Epithelial cell of proximal tubule (primary cell): ENCODE measurements around the gene MAGI3. TPM values are rescaled to one million over a fixed set of nuclear protein-coding genes. Genes with fewer than 3 reads are reported as not detected.
"Not testable (repeated sequence)": the region's sequence is repeated elsewhere in the genome, so short reads cannot be mapped to it uniquely, and the experiment has no call there.

ENCODE experiments used
- DNase-seq: peaks from one replicate; pipeline ENCODE4 v3.0.0-alpha.2; 2011; ENCODE audit warnings: low read depth
- H3K4me3 ChIP-seq: 2 replicates; pipeline ENCODE4 v1.5.1; 2011; ENCODE audit warnings: low read depth, mild to moderate bottlenecking, low read length
- total RNA-seq: library from RNA; depleted of rRNA; stranded (reverse); fragments of >200 nt; gene quantifications from 2 replicates; pipeline ENCODE4 v1.2.3, GENCODE V29; 2015
- TF ChIP-seq, protein P1 (sequence below): conservative IDR thresholded peaks from 2 replicates; pipeline ENCODE4 v1.5.1; 2012; ENCODE audit warnings: low read depth, mild to moderate bottlenecking, low read length

Gene MAGI3
- total RNA-seq, 1 donor from 2014 or later, result 7.0 TPM

DNA sequence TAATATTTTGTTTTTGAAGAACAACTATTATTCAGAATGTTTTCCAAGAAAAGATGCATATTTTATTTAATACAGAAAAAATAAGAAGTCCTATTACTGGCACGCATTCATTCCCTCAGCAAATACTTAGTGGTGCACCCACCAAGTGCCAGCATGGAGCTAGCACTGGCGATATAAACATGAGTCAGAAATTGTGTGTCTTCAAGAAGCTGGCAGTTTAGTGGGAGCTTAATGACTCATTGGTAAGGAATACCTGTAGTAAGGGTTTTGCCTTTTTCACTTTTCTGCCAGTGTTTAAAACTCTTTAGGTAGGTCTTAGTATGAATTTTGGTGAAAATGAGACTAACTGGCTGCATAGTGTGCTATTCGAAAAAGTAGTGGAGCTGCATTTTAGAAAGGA is 6.3 kb downstream of the MAGI3 start:
- peak; percentile 72 for DNase-seq
- TF ChIP-seq, protein P1, sequence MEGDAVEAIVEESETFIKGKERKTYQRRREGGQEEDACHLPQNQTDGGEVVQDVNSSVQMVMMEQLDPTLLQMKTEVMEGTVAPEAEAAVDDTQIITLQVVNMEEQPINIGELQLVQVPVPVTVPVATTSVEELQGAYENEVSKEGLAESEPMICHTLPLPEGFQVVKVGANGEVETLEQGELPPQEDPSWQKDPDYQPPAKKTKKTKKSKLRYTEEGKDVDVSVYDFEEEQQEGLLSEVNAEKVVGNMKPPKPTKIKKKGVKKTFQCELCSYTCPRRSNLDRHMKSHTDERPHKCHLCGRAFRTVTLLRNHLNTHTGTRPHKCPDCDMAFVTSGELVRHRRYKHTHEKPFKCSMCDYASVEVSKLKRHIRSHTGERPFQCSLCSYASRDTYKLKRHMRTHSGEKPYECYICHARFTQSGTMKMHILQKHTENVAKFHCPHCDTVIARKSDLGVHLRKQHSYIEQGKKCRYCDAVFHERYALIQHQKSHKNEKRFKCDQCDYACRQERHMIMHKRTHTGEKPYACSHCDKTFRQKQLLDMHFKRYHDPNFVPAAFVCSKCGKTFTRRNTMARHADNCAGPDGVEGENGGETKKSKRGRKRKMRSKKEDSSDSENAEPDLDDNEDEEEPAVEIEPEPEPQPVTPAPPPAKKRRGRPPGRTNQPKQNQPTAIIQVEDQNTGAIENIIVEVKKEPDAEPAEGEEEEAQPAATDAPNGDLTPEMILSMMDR, result no peak
- H3K4me3 ChIP-seq, result no peak overlapping the region

DNA sequence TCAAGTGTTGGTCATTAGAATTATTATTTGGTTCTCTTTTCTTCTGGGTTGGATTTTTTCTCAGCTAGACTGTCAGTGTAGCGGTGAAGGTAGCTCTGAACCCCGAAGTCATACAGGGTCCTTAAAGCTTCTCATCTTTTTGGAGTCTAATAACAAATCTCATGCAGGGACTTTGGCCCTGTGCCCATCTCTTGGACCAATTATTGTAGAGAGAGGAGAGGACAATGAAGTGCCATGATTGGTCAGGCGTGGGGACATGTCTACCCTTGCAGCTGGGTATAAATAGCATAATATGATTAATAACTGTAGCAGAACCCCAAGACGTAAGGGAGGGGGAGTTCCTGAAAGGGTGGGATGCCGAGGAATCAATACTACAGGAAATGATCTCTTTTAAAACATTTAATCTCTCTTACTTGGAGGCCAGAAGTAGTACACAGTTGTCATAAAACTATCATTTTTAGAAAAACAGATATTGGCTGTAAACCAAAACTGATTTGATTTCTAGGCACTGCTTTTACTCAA is 8.8 kb downstream of the MAGI3 start:
- TF ChIP-seq, protein P1, result no peak
- no peak overlapping the region for H3K4me3 ChIP-seq

DNA sequence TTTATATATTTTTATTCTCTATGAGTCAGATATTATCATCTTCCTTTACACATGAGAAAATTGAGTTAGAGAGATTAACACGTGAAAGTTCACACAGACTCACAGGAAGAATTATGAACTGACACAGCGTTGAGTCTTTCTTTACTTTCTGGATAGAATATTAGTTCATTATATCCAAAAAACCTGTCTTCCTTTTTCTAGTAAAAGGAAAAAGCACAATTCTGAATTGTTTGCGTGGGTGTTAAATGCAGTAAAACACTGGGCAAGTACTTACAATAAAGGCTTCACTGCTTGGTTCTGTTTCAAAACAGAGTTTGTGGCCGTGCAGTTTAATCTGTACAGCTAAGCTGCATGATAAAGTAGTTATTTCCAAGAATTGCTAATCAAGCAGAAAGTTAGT is 10.8 kb downstream of the MAGI3 start:
- DNase-seq, result no peak
- H3K4me3 ChIP-seq, result no peak overlapping the region
- TF ChIP-seq, protein P1, result no peak

More for the DNA sequence above, 8.8 kb downstream of the MAGI3 start:
- no peak for DNase-seq

GRCh38 chr1:113401728-113402127 is 11.4 kb downstream of the MAGI3 start:
- TF ChIP-seq, protein P1, result no peak
- no peak overlapping the region for H3K4me3 ChIP-seq

GRCh38 chr1:113403065-113403464 is 12.8 kb downstream of the MAGI3 start:
- no peak for DNase-seq
- no peak overlapping the region for H3K4me3 ChIP-seq

More at GRCh38 chr1:113401728-113402127, 11.4 kb downstream of the MAGI3 start:
- DNase-seq, result no peak

GRCh38 chr1:113405573-113405972 is 15.3 kb downstream of the MAGI3 start:
- H3K4me3 ChIP-seq, result no peak overlapping the region
- DNase-seq, result no peak
- TF ChIP-seq, protein P1, result no peak

More at GRCh38 chr1:113403065-113403464, 12.8 kb downstream of the MAGI3 start:
- TF ChIP-seq, protein P1, result no peak

DNA sequence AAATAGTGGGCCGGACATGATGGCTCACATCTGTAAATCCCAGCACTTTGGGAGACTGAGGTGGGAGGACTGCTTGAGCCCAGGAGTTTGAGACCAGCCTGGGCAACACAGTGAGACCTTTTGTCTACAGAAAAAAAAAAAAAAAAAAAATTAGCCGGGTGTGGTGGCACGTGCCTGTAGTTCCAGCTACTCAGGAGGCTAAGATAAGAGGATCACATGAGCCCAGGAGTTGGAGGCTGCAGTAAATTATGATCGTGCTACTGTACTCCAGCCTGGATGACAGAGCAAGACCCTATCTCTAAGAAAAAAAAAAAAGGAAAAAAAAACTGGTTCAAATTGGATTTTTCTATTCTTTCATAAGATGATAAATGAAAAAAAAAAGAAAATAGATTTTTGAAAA is 15.8 kb downstream of the MAGI3 start:
- H3K4me3 ChIP-seq, DNase-seq: not testable (repeated sequence)
